Esophagus mucosa (tissue), 1 donor: ENCODE results near the gene CLSTN2. TPM values are rescaled to one million over a fixed set of nuclear protein-coding genes. Genes with fewer than 3 reads are reported as not detected.

ENCODE experiments used
- ATAC-seq: fragments of 200-7000 bp; cut with Tn5 transposase; one replicate; pipeline ENCODE4 v1.9.1; 2020
- total RNA-seq: library from RNA; stranded (reverse); gene quantifications from one replicate; pipeline ENCODE4 v1.2.4, GENCODE V29; 2023
- donor health status: DM: yes; HTN: yes; CAD: no.

Gene CLSTN2
- total RNA-seq, 1 donor from 2014 or later = 1.5 TPM

DNA sequence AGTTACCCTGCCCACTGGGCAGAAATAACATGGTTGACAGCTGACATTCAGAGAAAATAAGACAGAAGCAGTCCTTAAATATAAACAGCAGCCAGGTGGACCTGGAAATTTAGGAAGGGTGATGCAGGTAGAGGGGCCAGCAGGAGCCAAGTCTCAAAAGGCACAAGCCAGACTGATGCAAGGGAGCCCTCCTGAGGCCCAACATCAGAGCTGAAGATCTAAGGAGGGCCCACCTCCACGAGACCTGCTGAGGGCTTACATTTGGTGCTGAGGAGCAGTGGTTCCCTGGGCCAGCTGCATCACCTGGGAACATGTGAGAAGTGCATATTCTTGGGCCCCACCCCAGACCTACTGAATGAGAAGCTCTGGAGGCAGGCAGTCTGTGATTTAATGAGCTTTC, 637.3 kb downstream of the CLSTN2 start:
- no peak for ATAC-seq

DNA sequence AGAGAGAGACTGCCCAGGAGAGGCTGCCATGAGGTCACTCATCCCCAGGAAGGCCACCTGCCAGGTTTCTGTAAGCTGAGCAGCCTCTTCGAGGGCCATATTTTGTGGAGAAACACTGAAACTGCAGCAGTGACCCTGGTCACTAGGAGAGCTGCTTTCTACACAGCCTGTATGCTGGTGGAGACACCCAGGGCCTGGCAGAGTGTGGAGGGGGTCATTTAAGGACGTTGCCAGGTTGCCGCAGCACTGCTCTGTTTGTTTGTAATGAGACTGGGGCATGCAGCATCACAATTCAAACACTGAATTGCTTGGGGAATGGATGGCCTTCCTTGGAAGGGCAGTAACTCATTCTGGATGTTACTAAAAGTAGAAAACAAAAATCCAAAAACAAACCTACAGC, 638.0 kb downstream of the CLSTN2 start:
- no peak for ATAC-seq

DNA sequence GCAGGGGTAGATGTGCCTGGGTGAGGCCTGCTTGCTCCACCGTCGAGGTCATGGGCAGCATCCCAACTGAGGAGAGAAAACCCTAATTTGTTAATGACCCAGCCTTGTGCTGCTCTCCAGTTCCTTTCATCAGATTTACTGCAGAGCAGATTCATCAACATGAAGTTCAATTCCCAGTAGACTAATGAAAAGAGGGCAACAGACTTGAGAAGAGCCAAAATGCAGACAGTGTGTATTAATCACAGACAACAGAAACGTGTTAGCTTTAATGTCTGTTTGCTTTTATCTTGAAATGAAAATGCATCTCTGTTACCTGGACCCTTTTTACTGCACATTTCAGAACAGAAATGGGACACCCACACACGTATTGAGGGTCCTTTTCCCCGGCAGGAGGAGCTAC, 639.4 kb downstream of the CLSTN2 start:
- ATAC-seq = no peak

DNA sequence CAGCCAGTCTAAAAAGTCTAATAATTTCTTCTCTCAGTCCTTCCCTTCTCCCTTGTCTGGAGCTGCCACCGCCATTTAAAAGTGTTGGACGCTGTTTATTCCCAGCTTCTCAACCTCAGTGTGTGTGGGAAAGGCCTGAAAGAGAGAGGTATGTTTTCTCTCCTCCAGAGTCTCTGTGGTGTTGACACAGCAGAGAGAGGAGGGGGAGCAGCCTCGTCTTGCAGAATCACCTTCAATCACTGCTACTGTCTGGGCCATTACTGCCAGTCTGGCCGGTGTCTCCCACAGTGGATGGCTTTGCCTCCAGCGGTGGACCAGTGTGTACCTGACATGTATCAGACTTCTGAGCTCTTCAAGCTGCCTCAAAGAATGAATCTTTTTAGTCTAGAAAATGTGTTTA, 641.5 kb downstream of the CLSTN2 start:
- ATAC-seq = no peak

DNA sequence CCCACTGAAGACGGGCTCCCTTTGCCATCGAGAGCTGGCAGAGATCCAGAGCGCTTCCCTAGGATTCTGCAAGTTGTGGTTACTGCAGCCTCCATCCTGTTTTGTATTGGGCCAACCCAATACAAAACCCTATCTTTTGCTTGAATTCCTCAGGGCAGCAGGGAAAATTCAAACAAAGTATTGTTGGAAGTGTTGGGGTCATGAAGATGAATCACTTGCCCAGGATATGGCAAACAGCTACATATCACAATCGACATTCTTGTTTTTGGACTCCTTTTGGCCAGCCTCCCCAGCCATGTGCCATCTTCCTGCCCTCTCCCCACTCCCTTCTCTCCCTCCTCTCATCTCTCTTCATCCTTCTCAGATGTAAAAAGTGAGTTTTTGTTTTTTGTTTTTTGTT, 642.9 kb downstream of the CLSTN2 start:
- ATAC-seq = no peak

DNA sequence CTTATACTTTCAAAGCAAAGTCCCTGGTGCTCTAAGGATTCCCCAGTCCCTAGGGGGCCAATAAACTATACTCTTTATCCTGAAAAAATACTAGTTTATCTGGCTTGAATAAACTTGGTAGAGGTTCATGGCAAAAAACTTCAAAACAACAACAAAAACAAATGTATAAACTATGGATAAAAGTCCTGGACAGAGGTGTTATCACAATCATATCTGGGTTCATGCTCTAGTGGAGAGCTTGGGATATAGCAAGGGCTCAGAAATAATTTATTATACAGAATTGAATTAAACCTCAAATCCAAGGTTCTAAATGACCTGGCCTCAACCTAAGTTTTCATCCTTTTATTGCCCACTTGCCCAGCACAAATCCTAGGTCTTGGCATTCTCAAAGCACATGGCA, 644.3 kb downstream of the CLSTN2 start:
- no peak for ATAC-seq

DNA sequence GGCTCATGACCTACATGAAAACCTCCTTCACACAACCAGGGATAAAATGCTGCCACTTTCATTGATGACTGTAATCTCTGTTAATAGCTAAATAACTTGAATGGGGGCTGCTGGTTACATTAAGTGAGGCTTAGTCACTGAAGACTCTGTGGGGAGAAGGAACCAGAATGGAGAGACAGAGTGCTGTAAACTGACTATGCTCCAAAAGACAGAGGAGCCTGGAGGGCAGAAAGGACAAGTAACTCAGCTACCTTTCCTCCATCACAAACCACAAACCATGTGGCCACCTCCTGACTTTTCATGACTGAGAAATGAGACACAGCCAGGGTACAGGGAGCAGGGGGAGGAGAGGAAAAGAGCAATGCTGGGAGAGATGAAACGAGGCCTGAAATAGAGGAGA, 645.8 kb downstream of the CLSTN2 start:
- ATAC-seq = no peak

DNA sequence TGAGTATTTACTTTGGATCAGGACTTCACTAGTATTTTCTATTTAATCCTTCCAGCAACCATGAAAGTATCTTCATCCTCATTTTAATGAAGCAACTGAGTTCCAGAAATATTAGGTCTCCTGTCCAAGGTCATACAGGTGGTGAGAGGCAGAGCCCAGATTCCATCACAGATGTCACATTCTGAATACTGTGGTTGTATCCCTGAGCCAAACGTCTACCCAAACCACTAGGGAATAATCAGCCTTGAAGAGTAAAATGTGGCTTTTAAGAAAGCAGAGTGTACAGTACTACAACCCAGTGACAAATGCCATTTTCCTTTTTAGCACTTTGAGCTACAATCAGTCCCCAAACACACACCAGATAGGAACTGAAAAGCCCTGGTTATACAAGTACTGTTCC, 649.6 kb downstream of the CLSTN2 start:
- ATAC-seq = no peak

DNA sequence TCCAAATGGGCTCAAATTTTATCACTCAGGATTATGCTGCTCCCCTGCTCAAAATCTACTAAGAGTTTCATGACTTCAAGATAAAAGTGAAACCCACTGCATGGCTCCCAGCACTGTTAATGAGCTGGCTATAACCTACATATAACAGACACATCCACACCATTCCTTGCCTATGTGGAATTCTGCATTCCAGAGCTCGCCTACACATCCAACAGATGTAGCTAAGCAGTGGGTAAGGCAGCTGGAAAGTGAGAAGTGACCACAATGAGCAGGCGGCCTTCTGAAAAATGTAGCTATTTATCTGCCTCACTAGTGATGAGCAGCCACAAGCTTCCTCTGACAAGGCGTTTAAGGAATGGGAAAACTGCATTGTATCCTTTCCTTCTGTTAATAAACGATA, 650.8 kb downstream of the CLSTN2 start:
- ATAC-seq = no peak

DNA sequence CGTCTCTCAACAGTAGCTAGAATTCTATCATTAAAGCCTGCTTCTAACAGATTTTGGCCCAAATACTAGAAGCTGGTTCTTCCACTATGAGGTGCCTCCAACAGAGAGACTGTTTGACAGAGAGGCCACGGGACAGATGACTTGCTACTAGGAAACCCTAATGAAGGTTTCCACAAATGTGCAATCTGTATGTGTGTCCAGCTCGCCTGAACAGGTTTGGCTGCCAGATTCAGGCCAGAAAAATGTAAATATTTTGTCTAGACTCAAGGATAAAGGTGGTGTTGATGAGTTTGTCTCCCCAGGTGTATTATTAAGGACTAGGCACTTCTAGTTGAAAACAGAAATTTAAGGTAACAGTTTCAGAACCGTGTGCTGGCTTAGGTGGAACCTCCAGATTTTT, 651.3 kb downstream of the CLSTN2 start:
- ATAC-seq = no peak

DNA sequence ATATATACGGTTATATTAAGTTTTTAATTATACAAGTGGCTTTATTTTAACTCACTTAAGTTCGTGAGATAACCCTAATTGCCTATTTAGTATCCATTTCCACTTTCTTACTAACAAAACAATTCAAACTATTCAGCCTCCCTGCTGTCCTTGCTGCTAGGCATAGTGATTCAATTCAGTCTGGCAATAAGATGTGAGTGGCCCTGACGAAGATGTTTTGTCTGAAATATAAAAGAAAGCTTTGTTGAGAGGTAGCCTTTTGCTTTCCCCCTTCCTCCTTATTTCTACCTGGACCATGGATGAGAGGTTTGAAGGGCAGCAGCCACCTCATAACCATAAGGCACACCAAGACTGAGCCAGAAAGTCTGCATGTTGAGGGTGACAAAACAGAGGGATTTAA, 653.6 kb downstream of the CLSTN2 start:
- no peak for ATAC-seq

DNA sequence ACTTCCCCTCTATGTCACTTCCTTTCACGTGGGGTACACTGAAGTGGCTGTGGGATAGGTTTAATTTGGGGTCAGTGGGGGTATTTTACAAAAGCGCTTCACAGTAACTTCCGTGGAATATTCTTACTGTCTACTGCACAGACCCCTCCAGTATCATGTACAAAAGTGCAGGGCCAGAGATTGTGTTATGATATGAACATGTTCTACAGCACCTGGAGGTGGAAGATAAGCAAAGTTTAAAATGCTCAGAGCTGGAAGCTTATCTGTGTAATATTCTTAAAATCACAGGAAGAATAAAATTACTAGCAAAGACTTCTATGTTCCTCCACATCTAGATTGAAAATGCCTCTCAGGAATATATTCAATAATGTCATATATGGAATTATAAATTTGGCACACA, 658.8 kb downstream of the CLSTN2 start:
- ATAC-seq = no peak

DNA sequence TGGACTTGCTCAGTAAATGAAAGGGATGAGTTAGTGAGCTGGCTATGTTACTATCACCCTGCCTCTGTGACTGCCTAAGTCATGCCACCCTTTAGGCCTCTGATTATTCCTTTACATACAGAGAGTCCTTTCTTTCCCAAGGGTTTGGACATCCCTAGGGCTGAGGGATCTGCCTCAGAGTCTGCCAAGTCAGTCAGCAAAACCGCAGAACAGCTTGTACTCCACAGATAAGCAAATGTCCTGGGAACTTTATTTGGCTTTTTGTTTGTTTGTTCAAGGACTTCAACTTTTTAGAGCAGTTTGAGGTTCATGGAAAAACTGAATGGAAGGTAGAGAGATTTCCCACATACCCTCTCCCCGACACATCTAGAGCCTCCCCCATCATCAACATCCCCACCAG, 660.3 kb downstream of the CLSTN2 start:
- ATAC-seq = no peak

DNA sequence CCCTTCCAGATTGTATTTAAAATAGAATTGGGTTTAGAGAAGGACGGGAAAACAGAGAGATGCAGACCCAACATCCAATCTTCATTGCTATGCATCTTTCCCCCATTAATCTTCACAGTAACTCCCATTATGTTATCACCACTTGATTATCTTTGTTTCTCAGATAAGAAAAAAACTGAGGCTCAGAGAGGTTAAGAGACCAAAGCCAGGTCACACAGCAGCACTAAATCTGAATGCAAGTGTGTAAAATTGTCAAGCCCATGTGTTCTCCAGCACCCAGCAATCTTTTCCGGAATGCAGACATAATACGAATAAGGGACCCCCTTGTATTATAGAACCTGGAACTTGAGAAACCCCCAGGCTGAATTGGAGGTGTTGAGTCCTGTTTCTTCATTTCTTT, 662.4 kb downstream of the CLSTN2 start:
- ATAC-seq = no peak

DNA sequence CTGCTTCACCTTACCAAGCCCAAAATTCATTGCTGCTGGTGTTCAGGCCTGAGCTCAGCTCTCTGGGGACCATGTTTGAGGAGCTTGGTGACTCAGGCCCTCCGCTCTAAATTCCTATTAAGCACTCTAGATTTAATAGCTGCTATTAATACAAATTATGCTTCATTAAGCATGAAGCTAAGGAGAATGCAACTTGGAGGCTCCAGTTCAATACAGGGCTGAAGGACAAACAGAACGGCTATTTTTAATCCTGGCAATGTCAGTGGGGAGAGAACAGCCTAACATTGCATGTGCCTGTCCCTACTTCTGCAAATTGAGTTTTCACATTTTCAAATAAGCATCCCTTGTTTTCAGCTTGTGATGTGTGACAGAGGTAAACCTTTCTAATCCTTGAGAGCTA, 662.8 kb downstream of the CLSTN2 start:
- ATAC-seq = no peak

DNA sequence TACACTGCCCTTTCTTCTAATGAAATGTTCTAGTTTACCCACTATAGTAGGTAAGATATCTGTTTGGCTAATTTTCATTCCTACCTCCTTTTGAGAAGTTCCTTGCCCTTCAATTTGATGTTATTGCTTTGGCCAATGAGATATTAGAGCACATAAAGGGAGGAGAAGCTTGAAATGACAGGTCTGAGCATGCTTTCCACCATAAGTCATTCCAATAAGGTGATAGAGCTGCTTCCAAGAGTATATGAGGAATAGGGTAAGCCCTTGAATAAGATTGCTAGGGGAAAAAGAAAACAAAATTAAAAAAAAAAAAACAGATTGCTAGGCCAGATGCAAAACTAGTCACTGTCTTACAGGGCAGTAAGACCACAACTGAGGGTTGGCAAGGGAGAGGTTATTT, 664.0 kb downstream of the CLSTN2 start:
- ATAC-seq = no peak

DNA sequence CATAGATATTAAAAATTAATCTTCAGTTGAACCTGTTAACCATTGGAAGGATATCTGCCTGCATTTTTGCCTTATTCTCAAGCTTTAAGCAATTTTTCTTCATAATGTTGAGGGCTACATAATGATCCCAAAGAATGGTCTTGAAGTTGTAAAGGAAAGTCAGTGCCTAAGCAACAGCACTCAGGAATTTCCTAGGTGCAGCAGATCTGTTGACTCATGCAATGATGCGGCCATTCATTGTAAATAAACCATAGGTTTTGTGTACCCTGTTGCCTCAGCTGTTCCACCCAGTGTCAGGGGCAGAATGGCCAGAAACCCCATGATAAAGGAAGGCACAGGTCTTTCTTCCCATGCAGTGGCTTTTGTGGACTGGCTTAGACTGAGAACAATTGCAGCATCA, 664.5 kb downstream of the CLSTN2 start:
- no peak for ATAC-seq

DNA sequence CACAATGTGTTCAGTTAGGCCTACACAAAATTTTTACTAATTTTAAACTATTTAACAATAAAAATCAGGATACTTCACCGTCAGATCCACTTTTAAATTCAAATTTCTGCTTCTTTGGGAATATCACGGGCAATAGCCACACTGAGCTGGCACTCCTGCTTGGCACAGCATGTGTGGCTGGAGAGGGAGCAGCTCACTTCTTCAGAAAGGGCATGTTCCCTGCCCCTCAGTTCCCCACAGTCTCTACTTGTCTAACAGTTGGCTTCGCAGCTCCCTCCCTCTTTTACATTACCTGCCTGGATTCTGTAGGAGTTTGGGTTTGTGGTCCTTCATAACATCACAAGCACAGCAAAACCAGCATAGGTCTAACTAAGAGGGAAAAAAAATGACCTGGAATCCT, 666.9 kb downstream of the CLSTN2 start:
- no peak for ATAC-seq

DNA sequence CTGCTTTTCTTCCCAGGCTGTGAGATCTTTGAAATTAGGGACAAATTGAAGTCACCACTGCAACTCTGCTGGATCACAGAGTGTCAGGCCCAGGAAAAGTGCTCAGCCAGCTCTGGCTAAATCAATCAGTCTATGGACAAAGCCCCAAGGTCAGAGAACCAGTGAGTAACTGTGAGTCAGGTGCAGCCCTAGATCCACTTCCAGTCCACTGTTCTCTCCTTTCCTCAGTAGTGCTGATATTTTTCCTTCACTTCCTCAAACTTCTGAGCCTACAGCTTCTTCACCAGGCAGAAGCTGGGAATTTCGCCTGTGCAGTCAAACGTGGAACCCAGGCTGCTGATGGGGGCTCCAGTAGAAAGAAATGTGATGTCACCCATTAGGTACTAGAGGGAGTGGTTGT, 667.8 kb downstream of the CLSTN2 start:
- no peak for ATAC-seq

DNA sequence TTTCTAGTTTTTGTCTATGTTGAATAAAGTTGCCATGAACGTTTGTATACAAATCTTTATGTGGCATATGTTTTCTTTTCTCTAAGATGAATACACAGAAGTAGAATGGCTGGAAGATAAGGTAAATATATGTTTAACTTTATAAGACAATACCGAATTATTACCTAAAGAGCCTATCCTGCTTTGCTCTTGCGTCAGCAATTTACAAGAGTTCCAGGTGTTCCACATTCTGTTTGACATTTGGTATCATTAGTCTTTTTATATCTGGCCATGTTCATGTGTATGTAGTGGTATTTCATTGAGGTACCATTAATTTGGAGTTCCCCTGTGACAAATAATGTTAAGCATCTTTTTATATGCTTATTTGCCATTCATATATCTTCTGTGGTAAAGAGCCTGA, 668.8 kb downstream of the CLSTN2 start:
- no peak for ATAC-seq

DNA sequence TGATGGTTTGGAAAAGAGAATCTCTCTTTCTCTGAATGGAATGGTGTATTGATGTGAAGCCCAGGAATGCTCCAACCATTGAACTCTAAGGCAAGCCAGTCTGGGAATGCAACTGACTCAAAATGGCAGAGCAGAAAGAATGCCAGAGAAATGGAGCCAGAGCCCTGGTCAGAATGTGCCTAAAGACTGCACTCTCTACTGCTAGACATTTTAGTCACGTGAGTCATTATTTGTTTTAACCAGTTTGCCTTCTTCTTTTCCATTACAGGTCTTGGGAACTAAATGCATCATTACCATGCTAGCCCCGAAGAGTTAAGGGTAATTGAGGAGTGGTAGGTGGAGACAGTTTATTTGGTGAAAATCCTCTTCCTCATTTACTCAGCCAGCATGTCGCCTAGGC, 675.6 kb downstream of the CLSTN2 start:
- ATAC-seq = no peak

DNA sequence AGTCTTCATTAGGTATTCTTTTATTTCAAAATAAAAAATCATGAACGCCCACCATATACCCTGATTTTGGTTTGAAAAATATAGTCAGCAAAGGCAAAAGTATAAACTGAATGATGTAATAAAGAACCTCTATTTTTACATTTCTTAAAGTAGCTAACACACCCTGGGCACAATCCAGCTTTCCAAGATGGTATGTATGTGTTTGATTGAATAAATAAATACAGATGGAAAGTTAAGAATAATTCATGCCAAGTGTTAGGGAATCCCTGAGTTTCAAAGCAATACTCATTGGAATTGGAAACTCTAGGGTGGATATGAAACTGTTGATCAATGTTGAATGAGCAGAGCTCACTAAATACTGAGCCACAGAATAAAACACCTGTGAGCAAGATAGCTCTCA, 679.0 kb downstream of the CLSTN2 start:
- ATAC-seq = no peak

DNA sequence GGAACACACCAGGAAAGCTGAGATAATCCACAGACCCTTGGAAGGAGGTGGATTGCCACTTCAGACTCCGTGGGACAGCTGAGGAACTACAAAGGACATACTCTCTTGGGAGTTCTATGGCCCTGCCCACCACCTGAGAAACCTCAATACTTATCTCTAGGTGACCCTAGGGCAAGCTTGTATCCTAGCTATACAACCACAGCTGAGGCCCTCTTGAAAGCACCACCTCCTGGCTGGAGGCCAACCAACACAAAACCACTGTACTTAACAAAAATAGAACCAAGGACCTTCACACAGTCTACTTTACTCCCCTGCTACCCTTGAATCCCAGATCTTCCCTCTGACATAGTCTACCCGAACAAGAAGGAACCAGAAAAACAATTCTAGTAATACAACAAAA, 682.1 kb downstream of the CLSTN2 start:
- ATAC-seq = no peak

DNA sequence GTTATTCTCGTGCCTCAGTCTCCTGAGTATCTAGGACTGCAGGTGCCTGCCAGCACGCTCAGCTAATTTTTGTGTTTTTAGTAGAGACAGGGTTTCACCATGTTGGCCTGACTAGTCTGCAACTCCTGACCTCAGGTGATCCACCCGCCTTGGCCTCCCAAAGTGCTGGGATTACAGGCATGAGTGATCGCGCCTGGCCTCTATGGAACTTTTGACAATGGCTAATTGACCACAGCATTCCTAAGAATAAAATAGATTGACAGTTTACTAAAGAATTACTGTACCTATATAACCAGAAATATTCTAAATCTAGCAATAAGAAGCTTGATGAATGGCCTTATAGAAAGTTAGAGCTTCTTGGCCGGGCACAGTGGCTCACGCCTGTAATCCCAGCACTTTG, 691.9 kb downstream of the CLSTN2 start:
- ATAC-seq = no peak
